IMR-90 (cell line): ENCODE measurements around the gene ELMOD3.

ENCODE experiments used
- CHD1 ChIP-seq: IDR thresholded peaks from 2 replicates; pipeline ENCODE4 v1.6.1; 2012; ENCODE audit warnings: low read depth, low read length, improper control_type of control experiment
- CTCF ChIP-seq: conservative IDR thresholded peaks from 2 replicates; pipeline ENCODE4 v1.5.1; 2012; ENCODE audit warnings: mild to moderate bottlenecking, low read depth, low read length, improper control_type of control experiment
- MAFK ChIP-seq: IDR thresholded peaks from 2 replicates; pipeline ENCODE4 v1.6.1; 2012; ENCODE audit warnings: low read depth, low read length, improper control_type of control experiment
- POLR2A ChIP-seq: IDR thresholded peaks from 2 replicates; pipeline ENCODE4 v1.6.1; 2012; ENCODE audit warnings: mild to moderate bottlenecking, low read depth, low read length
- SMC3 ChIP-seq: fragments of 150-350 bp; IDR thresholded peaks from 2 replicates; pipeline ENCODE4 v1.6.1; 2016; ENCODE audit warnings: low read depth, mild to moderate bottlenecking, antibody characterized with exemption, low read length, moderate library complexity
- TF ChIP-seq, protein P1 (sequence below): fragments of 150-350 bp; IDR thresholded peaks from 2 replicates; pipeline ENCODE4 v1.6.1; 2017; ENCODE audit warnings: mild to moderate bottlenecking, antibody characterized with exemption, low read length, low read depth

GRCh38 chr2:85312404-85312803 is 42.2 kb upstream of the ELMOD3 start:
- TF ChIP-seq CTCF = no peak
- no peak for TF ChIP-seq MAFK
- no peak for TF ChIP-seq POLR2A
- TF ChIP-seq, protein P1, sequence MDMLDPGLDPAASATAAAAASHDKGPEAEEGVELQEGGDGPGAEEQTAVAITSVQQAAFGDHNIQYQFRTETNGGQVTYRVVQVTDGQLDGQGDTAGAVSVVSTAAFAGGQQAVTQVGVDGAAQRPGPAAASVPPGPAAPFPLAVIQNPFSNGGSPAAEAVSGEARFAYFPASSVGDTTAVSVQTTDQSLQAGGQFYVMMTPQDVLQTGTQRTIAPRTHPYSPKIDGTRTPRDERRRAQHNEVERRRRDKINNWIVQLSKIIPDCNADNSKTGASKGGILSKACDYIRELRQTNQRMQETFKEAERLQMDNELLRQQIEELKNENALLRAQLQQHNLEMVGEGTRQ = no peak
- TF ChIP-seq CHD1 = no peak
- no peak for TF ChIP-seq SMC3
